GM21786 (cell line): ENCODE data around the gene ABCG4.
"Not testable (repeated sequence)": the region's sequence is repeated elsewhere in the genome, so short reads cannot be mapped to it uniquely, and the experiment has no call there.

Experiments used
- ATAC-seq: cut with Tn5 transposase; IDR thresholded peaks from one replicate; pipeline ENCODE4 v1.9.1; 2021; ENCODE audit not compliant: unreplicated experiment

ABCG4 gene

GRCh38 chr11:119152604-119153003 is 3.8 kb downstream of the ABCG4 start:
- no peak for ATAC-seq

DNA sequence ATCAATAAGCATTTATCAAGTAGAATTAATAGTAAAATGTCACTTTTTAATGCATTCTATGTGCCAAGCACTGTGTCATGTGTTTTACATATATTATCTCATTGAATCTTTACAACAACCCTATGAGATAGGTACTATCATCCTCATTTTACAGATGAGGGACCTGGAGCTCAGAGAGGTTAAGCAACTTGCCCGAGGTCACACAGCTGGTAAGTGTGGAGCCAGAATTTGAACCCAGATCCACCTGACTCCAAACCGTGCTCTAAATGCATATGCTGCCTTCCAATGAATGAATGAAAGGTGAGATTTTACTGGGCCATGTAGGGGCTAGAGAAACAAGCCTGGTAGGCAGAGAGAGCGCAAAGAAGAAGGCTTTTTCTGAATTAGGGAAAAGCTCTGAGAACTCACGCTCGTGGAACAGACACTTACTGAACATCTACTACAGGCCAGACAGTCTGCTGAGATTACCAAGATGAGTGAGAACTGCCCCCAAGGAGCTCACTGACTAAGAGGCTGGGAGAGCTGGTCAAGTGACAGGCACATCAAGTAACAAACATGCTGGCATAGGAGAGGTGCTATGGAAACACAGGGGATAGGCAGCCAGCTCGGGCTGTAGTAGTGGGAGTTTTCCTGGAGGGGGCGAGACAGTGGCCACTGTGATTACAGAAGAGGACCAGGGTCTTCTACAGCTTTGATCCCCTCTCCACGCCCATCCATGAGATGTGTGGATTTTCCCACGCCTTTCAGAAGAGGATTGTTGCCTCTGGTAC is 4.4 kb downstream of the ABCG4 start:
- ATAC-seq, result no peak

- no peak for ATAC-seq
Observed at GRCh38 chr11:119154178-119154577, 5.3 kb downstream of the ABCG4 start.

GRCh38 chr11:119155733-119156492 is 7.1 kb downstream of the ABCG4 start:
- no peak for ATAC-seq

GRCh38 chr11:119156496-119156895 is 7.6 kb downstream of the ABCG4 start:
- ATAC-seq, result no peak

- no peak for ATAC-seq
Observed at GRCh38 chr11:119157063-119157462, 8.2 kb downstream of the ABCG4 start.

- ATAC-seq, result no peak
Observed at GRCh38 chr11:119158467-119158866, 9.6 kb downstream of the ABCG4 start.

GRCh38 chr11:119160151-119160550 is 11.3 kb downstream of the ABCG4 start:
- ATAC-seq, result no peak

- ATAC-seq, result no peak
Observed at GRCh38 chr11:119161871-119162270, 13.0 kb downstream of the ABCG4 start.

DNA sequence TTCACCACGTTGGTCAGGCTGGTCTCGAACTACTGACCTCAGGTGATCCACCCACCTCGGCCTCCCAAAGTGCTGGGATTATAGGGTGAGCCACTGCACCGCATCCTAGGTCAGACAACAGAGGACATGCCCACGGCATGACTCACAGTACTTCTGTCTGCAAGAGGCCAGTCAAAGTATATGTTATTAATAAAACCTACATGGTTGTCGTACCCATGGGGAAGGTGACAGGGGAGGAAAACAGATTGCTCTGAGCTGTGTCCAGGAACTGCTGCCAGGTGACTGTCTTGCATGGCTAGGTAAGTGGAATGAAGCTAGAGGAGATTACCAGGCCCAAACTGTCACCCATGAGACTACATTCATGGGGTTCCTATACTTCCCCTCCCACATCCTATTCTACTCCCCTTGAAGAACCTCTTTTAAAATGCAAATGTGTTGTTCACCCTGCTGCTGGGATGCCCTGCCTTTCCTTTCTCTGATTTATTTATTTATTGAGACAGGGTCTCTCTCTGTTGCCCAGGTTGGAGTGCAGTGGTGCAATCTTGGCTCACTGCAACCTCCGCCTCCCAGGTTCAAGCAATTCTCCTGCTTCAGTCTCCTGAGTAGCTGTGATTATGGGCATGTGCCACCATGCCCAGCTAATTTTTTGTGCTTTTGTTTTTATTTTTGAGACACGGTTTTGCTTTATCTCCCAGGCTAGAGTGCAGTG is 17.7 kb downstream of the ABCG4 start:
- ATAC-seq, result no peak

GRCh38 chr11:119167077-119167458 is 18.2 kb downstream of the ABCG4 start:
- not testable (repeated sequence) for ATAC-seq

- ATAC-seq, result no peak
Observed at GRCh38 chr11:119167933-119168332, 19.1 kb downstream of the ABCG4 start.

DNA sequence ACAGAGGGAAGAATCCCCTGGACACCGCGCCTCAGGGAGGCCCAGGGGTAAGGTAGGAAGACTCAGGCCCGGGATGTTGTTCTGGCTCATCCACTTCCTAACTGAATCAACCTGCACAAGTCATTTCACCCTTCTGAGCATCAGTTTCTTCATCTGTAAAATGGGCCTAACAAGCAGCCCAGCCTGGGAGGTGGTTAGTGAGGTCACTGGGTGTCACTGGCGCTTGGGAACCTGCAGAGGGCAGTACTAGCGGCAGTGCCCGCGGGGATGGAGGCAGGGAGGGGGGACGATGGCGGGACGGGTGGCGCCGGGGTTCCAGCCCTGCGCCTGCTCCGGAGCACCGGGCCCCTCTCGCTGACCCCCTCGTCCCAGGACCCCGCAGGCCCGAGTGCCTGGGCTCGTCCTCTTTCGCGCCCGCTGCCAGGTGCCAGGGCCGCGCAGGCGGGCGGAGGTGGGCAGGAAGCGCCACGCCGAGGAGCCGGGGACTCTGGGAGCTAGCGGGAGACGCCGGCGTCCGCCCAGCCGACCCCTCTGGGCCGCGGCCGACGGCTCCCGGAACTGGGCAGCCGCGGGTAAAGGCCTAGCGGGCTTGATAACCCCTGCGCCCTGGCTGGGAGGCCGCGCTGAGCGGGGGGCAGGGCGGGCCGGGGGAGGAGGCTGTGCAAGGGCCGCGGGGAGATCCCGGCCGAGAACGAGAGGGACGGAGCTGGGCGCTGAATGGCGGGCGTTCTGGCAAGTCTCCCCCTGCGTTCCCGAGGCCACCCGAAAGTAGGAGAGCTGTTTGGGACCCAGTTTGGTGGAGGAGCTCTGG is 19.8 kb downstream of the ABCG4 start, which contains the start of gene NLRX1:
TSS of gene NLRX1 (plus strand) at position 255 of the 811 bp plus-strand sequence. CDS start 2,679 bp downstream, outside the sequence.
- ATAC-seq, result peak; percentile 81

GRCh38 chr11:119169282-119169719 is 20.4 kb downstream of the ABCG4 start:
- no peak for ATAC-seq

DNA sequence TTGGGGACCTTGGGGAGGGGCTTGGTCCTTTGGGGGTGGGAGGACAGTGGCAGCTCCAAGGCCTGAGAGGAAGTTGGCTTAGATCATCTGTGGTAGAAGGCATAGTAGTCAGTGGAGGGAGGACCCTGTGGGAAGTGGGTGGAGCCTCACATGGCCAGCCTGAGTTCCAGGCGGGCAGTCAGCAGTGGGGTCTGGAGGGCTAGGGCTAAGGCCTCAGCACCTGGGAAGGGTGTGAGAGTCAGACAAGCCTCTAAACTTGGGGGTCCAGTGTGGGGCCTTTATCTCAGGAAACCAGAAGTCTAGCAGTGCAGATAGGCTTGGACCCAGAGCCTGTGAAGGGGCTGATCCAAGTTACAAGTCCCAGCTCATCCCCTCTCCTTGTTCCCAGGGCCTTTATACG is 23.7 kb downstream of the ABCG4 start:
- no peak for ATAC-seq

DNA sequence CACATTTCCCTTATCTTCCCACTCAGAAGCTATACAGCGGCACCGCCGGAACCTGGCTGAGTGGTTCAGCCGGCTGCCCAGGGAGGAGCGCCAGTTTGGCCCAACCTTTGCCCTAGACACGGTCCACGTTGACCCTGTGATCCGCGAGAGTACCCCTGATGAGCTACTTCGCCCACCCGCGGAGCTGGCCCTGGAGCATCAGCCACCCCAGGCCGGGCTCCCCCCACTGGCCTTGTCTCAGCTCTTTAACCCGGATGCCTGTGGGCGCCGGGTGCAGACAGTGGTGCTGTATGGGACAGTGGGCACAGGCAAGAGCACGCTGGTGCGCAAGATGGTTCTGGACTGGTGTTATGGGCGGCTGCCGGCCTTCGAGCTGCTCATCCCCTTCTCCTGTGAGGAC is 24.6 kb downstream of the ABCG4 start:
- ATAC-seq, result no peak

DNA sequence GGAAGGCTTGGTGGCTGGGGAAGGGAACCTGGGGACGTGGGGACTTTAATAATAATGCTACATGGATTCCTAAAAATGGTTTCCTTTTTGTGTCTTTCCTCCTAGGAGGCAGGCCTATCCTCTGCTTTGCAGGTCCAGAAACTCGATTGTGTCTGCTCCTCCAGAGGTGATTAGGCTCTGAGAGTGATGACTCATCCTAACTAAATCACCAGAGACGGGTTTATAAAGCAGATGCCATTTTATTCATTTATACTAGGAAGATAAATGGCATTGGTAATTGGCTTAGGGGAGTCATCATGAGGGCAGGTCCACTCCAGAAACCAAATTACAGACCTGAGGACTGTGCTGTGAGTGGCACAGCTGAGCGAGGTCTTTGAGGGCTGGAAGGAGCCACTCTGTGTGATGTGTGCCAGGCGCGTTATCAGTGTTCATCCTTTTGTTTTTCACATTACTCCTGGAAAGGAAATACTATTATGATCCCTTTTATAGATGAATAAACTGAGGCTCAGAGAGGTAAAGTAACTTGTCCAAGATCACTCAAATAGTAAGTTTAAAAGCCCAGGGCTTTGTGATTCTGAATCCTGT is 26.7 kb downstream of the ABCG4 start:
- ATAC-seq, result no peak

- no peak for ATAC-seq
Observed at GRCh38 chr11:119178166-119178680, 29.4 kb downstream of the ABCG4 start.

GRCh38 chr11:119179342-119179741 is 30.5 kb downstream of the ABCG4 start:
- no peak for ATAC-seq

- no peak for ATAC-seq
Observed at GRCh38 chr11:119179983-119180382, 31.1 kb downstream of the ABCG4 start.
